ENCODE measurements around the gene CACFD1. TPM values are rescaled to one million over a fixed set of nuclear protein-coding genes. Genes with fewer than 3 reads are reported as not detected.

Gene CACFD1
- total RNA-seq, 1 donor from 2014 or later = 13.1 TPM

DNA sequence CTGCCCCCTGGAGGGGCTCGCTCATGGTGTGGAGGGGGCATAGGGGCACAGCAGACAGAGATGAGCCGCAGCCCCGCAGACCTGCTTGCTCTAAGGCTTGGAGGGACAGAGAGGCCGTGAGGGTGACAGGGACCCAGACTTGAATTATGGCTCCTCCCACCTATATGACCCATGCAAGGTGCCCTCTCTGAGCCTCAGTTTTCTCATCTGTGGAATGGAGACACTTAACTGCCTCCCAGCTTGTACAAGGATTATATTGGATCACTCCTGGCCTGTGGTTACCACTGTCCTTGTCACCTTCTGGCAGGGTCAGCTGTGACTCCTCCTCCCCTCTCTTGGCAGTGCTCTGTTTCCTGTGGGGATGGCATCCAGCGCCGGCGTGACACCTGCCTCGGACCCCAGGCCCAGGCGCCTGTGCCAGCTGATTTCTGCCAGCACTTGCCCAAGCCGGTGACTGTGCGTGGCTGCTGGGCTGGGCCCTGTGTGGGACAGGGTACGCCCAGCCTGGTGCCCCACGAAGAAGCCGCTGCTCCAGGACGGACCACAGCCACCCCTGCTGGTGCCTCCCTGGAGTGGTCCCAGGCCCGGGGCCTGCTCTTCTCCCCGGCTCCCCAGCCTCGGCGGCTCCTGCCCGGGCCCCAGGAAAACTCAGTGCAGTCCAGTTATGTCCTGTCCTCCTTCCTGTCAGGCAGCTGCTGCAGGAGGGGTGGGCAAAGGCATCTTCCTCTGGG is 4.7 kb upstream of the CACFD1 start:
- H3K9ac ChIP-seq (ENCODE audit: low read length) = no peak overlapping the region
- H4K20me1 ChIP-seq (ENCODE audit: insufficient read depth, low read length) = no peaks in the 10 kb centered on the region
- no peaks in the 10 kb centered on the region for H3K4me1 Mint-ChIP-seq (ENCODE audit: low read depth, unreplicated experiment)
- H3K27me3 ChIP-seq (ENCODE audit: insufficient read depth, low read length) = peaks cover 6% of the 10 kb centered on the region
- H3K9me3 ChIP-seq (ENCODE audit: insufficient read depth, low read depth, low read length) = no peaks in the 10 kb centered on the region
- DNase-seq (ENCODE audit: low read depth) = no peak
- H3K4me2 ChIP-seq (ENCODE audit: low read length) = no peak overlapping the region
- H3K9me3 Mint-ChIP-seq (ENCODE audit: unreplicated experiment) = no peaks in the 10 kb centered on the region
- FAIRE-seq = no peak
- H3K27ac ChIP-seq (ENCODE audit: low read depth, low read length) = no peak overlapping the region
- TF ChIP-seq EZH2 (IDR thresholded peaks at IDR 0.05; ENCODE audit: insufficient read depth, low read length) (no peak), CTCF (IDR thresholded peaks at IDR 0.05; ENCODE audit: insufficient read depth, low read depth, low read length) (no peak)
- H2AFZ ChIP-seq (ENCODE audit: low read depth, low read length) = no peak overlapping the region
- no peaks in the 10 kb centered on the region for H3K79me2 ChIP-seq (ENCODE audit: insufficient read depth, low read length)
- H3K4me3 ChIP-seq (ENCODE audit: insufficient read depth, low read depth, low read length) = no peak overlapping the region
- no peak overlapping the region for H3K27ac Mint-ChIP-seq (ENCODE audit: unreplicated experiment)
- H3K36me3 Mint-ChIP-seq (ENCODE audit: low read depth, unreplicated experiment) = no peaks in the 10 kb centered on the region
- H3K4me3 Mint-ChIP-seq (ENCODE audit: unreplicated experiment) = no peak overlapping the region
- peaks cover 9% of the 10 kb centered on the region for H3K27me3 Mint-ChIP-seq (ENCODE audit: low read depth, unreplicated experiment)
- H3K4me1 ChIP-seq (ENCODE audit: insufficient read depth, low read length) = peaks cover 4% of the 10 kb centered on the region
- no peaks in the 10 kb centered on the region for H3K36me3 ChIP-seq (ENCODE audit: insufficient read depth, low read length)

GRCh38 chr9:133455936-133456335 is 3.8 kb upstream of the CACFD1 start:
- Mint-ChIP-seq H3K9me3 (ENCODE audit: unreplicated experiment) (no peaks in the 10 kb centered on the region), H3K4me1 (ENCODE audit: low read depth, unreplicated experiment) (no peaks in the 10 kb centered on the region), H3K36me3 (ENCODE audit: low read depth, unreplicated experiment) (no peaks in the 10 kb centered on the region), H3K27ac (ENCODE audit: unreplicated experiment) (no peak overlapping the region), H3K27me3 (ENCODE audit: low read depth, unreplicated experiment) (peaks cover 9% of the 10 kb centered on the region), H3K4me3 (ENCODE audit: unreplicated experiment) (no peak overlapping the region)
- peaks cover 4% of the 10 kb centered on the region for H4K20me1 ChIP-seq (ENCODE audit: insufficient read depth, low read length)
- no peaks in the 10 kb centered on the region for H3K79me2 ChIP-seq (ENCODE audit: insufficient read depth, low read length)
- H2AFZ ChIP-seq (ENCODE audit: low read depth, low read length) = no peak overlapping the region
- H3K4me2 ChIP-seq (ENCODE audit: low read length) = no peak overlapping the region
- no peaks in the 10 kb centered on the region for H3K9me3 ChIP-seq (ENCODE audit: insufficient read depth, low read depth, low read length)
- peaks cover 6% of the 10 kb centered on the region for H3K27me3 ChIP-seq (ENCODE audit: insufficient read depth, low read length)
- no peak overlapping the region for H3K4me3 ChIP-seq (ENCODE audit: insufficient read depth, low read depth, low read length)
- H3K27ac ChIP-seq (ENCODE audit: low read depth, low read length) = no peak overlapping the region
- FAIRE-seq (no peak), DNase-seq (ENCODE audit: low read depth) (no peak)
- no peak for TF ChIP-seq EZH2 (IDR thresholded peaks at IDR 0.05; ENCODE audit: insufficient read depth, low read length)
- TF ChIP-seq CTCF (IDR thresholded peaks at IDR 0.05; ENCODE audit: insufficient read depth, low read depth, low read length) = no peak
- no peaks in the 10 kb centered on the region for H3K36me3 ChIP-seq (ENCODE audit: insufficient read depth, low read length)
- H3K9ac ChIP-seq (ENCODE audit: low read length) = no peak overlapping the region
- H3K4me1 ChIP-seq (ENCODE audit: insufficient read depth, low read length) = peaks cover 4% of the 10 kb centered on the region

GRCh38 chr9:133456409-133456808 is 3.4 kb upstream of the CACFD1 start:
- no peak overlapping the region for H2AFZ ChIP-seq (ENCODE audit: low read depth, low read length)
- TF ChIP-seq CTCF (IDR thresholded peaks at IDR 0.05; ENCODE audit: insufficient read depth, low read depth, low read length) (no peak), EZH2 (IDR thresholded peaks at IDR 0.05; ENCODE audit: insufficient read depth, low read length) (no peak)
- no peaks in the 10 kb centered on the region for H3K36me3 ChIP-seq (ENCODE audit: insufficient read depth, low read length)
- no peak overlapping the region for H3K4me2 ChIP-seq (ENCODE audit: low read length)
- Mint-ChIP-seq H3K36me3 (ENCODE audit: low read depth, unreplicated experiment) (no peaks in the 10 kb centered on the region), H3K4me1 (ENCODE audit: low read depth, unreplicated experiment) (no peaks in the 10 kb centered on the region), H3K27me3 (ENCODE audit: low read depth, unreplicated experiment) (peaks cover 9% of the 10 kb centered on the region), H3K27ac (ENCODE audit: unreplicated experiment) (no peak overlapping the region), H3K9me3 (ENCODE audit: unreplicated experiment) (no peaks in the 10 kb centered on the region), H3K4me3 (ENCODE audit: unreplicated experiment) (no peak overlapping the region)
- peaks cover 6% of the 10 kb centered on the region for H3K27me3 ChIP-seq (ENCODE audit: insufficient read depth, low read length)
- no peaks in the 10 kb centered on the region for H3K79me2 ChIP-seq (ENCODE audit: insufficient read depth, low read length)
- H3K27ac ChIP-seq (ENCODE audit: low read depth, low read length) = no peak overlapping the region
- no peak overlapping the region for H3K9ac ChIP-seq (ENCODE audit: low read length)
- H3K9me3 ChIP-seq (ENCODE audit: insufficient read depth, low read depth, low read length) = no peaks in the 10 kb centered on the region
- peaks cover 9% of the 10 kb centered on the region for H4K20me1 ChIP-seq (ENCODE audit: insufficient read depth, low read length)
- peaks cover 4% of the 10 kb centered on the region for H3K4me1 ChIP-seq (ENCODE audit: insufficient read depth, low read length)
- FAIRE-seq (no peak), DNase-seq (ENCODE audit: low read depth) (no peak)
- no peak overlapping the region for H3K4me3 ChIP-seq (ENCODE audit: insufficient read depth, low read depth, low read length)
